Adrenal gland (tissue), 12 donors: ENCODE results near the gene HMGN3. TPM values are rescaled to one million over a fixed set of nuclear protein-coding genes. Genes with fewer than 3 reads are reported as not detected.
"Not testable (repeated sequence)": the region's sequence is repeated elsewhere in the genome, so short reads cannot be mapped to it uniquely, and the experiment has no call there.

ENCODE experiments used
- DNase-seq, 7 donors: peaks; one replicate each; pipeline ENCODE4 v3.0.0-alpha.2; 2019 to 2020
- H3K27ac ChIP-seq, 5 donors: fragments of 200-600 bp; sonication (generic) in 4 of 5; 1 replicate in 3 of 5; 2 replicates in 2 of 5; pipeline versions ENCODE4 v1.5.1 to v1.8.0; 2016 to 2020; ENCODE audit warnings: mild to moderate bottlenecking in 1 of 5
- H3K27me3 ChIP-seq: fragments of 200-600 bp; 2 replicates; pipeline ENCODE4 v1.8.0; 2021
- H3K36me3 ChIP-seq, 2 donors: fragments of 200-600 bp; replicated peaks in 1 of 2; 1 replicate in 1 of 2; 2 replicates in 1 of 2; pipeline versions ENCODE4 v1.5.1 to v1.8.0; 2018 to 2022
- H3K4me1 ChIP-seq, 2 donors: fragments of 200-600 bp; replicated peaks in 1 of 2; 1 replicate in 1 of 2; 2 replicates in 1 of 2; pipeline versions ENCODE4 v1.5.1 to v1.8.0; 2018 to 2021
- H3K4me3 ChIP-seq, 4 donors: fragments of 200-600 bp; sonication (generic) in 3 of 4; one replicate each; pipeline ENCODE4 v1.5.1; 2016 to 2018
- H3K9me3 ChIP-seq, 3 donors: fragments of 200-600 bp; sonication (generic) in 1 of 3; replicated peaks in 1 of 3; 1 replicate in 2 of 3; 2 replicates in 1 of 3; pipeline versions ENCODE4 v1.5.1 to v1.8.0; 2016 to 2021
- CTCF ChIP-seq, 6 experiments: fragments of 450-650 bp in 4 of 6; fragments of 200-600 bp in 2 of 6; sonication (generic) in 1 of 6; IDR thresholded peaks; 1 replicate in 5 of 6; 2 replicates in 1 of 6; pipeline versions ENCODE4 v1.5.1 to v1.8.0; 2016 to 2021; ENCODE audit warnings: antibody characterized with exemption in 6 of 6, mild to moderate bottlenecking in 2 of 6, moderate library complexity in 1 of 6
- POLR2A ChIP-seq, 2 donors: fragments of 450-650 bp; IDR thresholded peaks; one replicate each; pipeline ENCODE4 v1.6.1; 2017; ENCODE audit warnings: antibody characterized with exemption in 2 of 2, mild to moderate bottlenecking in 2 of 2, moderate library complexity in 1 of 2
- WGBS, 4 donors: extraction: QIAGEN DNeasy Blood & Tissue Kit in 2 of 4; methylation state at CpG; one replicate each; pipeline versions ENCODE4 v1.1.5 to v1.1.7; 2013 to 2017; 5-methylcytosine and 5-hydroxymethylcytosine counted together
- intact Hi-C, 2 donors: fragments of 100-400 bp; cut with DNase I; formaldehyde crosslinking; loops; one replicate each; pipeline versions ENCODE4 v1.14.1 to v1.15.0; 2022 to 2023
- polyA plus RNA-seq, 3 donors: library from polyadenylated mRNA; stranded (reverse); fragments of 200-250 nt in 2 of 3; fragments of 350-450 nt in 1 of 3; fragmentation: Illumina TruSeq in 1 of 3; extraction: RNeasy Lipid Tissue Mini Kit (QIAGEN cat#74804) in 1 of 3; gene quantifications; one replicate each; pipeline ENCODE4 v1.2.3, GENCODE V29; 2013 to 2014
- total RNA-seq, 9 donors: library from RNA; depleted of rRNA in 4 of 9; stranded (reverse); fragments of >200 nt in 4 of 9; fragments of 120-200 nt in 1 of 9; fragmentation: NEBNext Ultra II Directional in 1 of 9; extraction: Animal tissue kit (Norgen Biotek cat#: 25700) in 1 of 9; gene quantifications; one replicate each; pipeline versions ENCODE4 v1.1.0 to v1.2.4, GENCODE V29; 2013 to 2023
- donor health status: healthy with polysubstance abuse.
- donor health status: Bipolar disorder and iron deficiency.
- donor health status: DM: yes; HTN: yes; CAD: no.
- donor health status: DM: no; HTN: no; CAD: no.
- donor health status: DM: no; HTN: no; CAD: no.
- donor health status: DM: yes; HTN: yes; CAD: no.

Gene HMGN3
- total and polyA plus RNA-seq, 12 donors, result 87.5 to 271 (median 163) TPM

GRCh38 chr6:79261666-79262065, 27.2 kb upstream of the HMGN3 start:
- Histone ChIP-seq H3K27ac (no peak overlapping the region), H3K9me3 (no peaks in the 10 kb centered on the region), H3K4me1 (no peaks in the 10 kb centered on the region), H3K4me3 (no peak overlapping the region), H3K36me3 (no peaks in the 10 kb centered on the region), H3K27me3 (no peaks in the 10 kb centered on the region)
- DNase-seq, result no peak
- no peak for TF ChIP-seq CTCF (IDR thresholded peaks at IDR 0.05)
- TF ChIP-seq POLR2A (IDR thresholded peaks at IDR 0.05), result no peak
- 70 to 100% (median 71%) methylated on average over 1 to 5 of the region's 5 CpGs for WGBS, 4 donors
- intact Hi-C loops, result no loop called here

- no peak for TF ChIP-seq CTCF (IDR thresholded peaks at IDR 0.05)
- no peak for TF ChIP-seq POLR2A (IDR thresholded peaks at IDR 0.05)
- no peak overlapping the region for H3K4me3 ChIP-seq
- no peak overlapping the region for H3K27ac ChIP-seq
- no peaks in the 10 kb centered on the region for H3K36me3 ChIP-seq
- H3K9me3 ChIP-seq, result no peaks in the 10 kb centered on the region
- no peaks in the 10 kb centered on the region for H3K4me1 ChIP-seq
- intact Hi-C loops, result no loop called here
- WGBS, 4 donors, result 78 to 91% (median 85%) methylated on average over 2 of the region's 2 CpGs
- no peaks in the 10 kb centered on the region for H3K27me3 ChIP-seq
- DNase-seq, result no peak
These were observed 26.3 kb upstream of the HMGN3 start for GRCh38 chr6:79260772-79261171.

- Histone ChIP-seq H3K36me3 (no peaks in the 10 kb centered on the region), H3K4me3 (no peak overlapping the region), H3K4me1 (no peaks in the 10 kb centered on the region), H3K27me3 (no peaks in the 10 kb centered on the region), H3K9me3 (no peaks in the 10 kb centered on the region), H3K27ac (peak overlapping the region in 1 of 5 donors; percentile 34)
- peak; percentile 48 to 83 (median 69) for DNase-seq
- intact Hi-C loops, result no loop called here
- no peak for TF ChIP-seq CTCF (IDR thresholded peaks at IDR 0.05)
- no peak for TF ChIP-seq POLR2A (IDR thresholded peaks at IDR 0.05)
- WGBS, 4 donors, result 44 to 55% (median 48%) methylated on average over 5 of the region's 5 CpGs
These were observed 23.1 kb upstream of the HMGN3 start for GRCh38 chr6:79257381-79258205.

- H3K4me3 ChIP-seq, intact Hi-C loops, H3K9me3 ChIP-seq, H3K36me3 ChIP-seq, H3K27me3 ChIP-seq, H3K4me1 ChIP-seq, H3K27ac ChIP-seq: not testable (repeated sequence)
- peak in 2 of 7 donors; percentile 8 to 20 for DNase-seq
- WGBS, 4 donors, result 83 to 85% (median 83%) methylated on average over 10 of the region's 10 CpGs
These were observed 22.3 kb upstream of the HMGN3 start for GRCh38 chr6:79256770-79257169.

GRCh38 chr6:79255086-79255485, 20.6 kb upstream of the HMGN3 start:
- intact Hi-C loops, result not testable (repeated sequence)
- 90 to 100% (median 94%) methylated on average over 3 of the region's 3 CpGs for WGBS, 4 donors

More at GRCh38 chr6:79255086-79255485, 20.6 kb upstream of the HMGN3 start:
- H3K27me3 ChIP-seq, H3K9me3 ChIP-seq, H3K27ac ChIP-seq, H3K4me3 ChIP-seq, H3K36me3 ChIP-seq, DNase-seq, H3K4me1 ChIP-seq: not testable (repeated sequence)
